ENCODE measurements around the gene C22orf23. TPM values are rescaled to one million over a fixed set of nuclear protein-coding genes. Genes with fewer than 3 reads are reported as not detected.
"Not testable (repeated sequence)": the region's sequence is repeated elsewhere in the genome, so short reads cannot be mapped to it uniquely, and the experiment has no call there.

Gene C22orf23
- total and polyA plus RNA-seq, 2 of the 4 experiments (the other 2 are of a cell fraction): 0.39 to 0.54 TPM

DNA sequence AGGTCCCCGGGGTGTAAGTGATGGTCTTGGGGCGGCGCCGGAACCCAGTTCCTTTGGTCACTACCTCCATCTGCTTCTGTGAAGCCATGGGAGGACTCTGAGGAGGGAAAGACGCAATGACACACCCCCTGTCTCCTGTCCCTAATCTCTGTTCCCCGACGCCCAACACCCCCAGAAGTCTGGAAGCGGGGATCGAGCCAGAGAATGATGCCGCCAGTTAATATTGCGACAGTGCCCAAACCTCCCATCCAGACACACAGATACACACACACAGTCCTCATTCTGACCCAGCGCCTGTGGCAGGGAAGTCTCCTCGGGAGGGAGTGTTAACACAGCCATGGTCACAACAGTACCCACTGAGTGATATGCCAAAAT is 352 bp downstream of the C22orf23 start:
- peak; percentile 84 for TF ChIP-seq CEBPB (IDR thresholded peaks at IDR 0.05; ENCODE audit: low read depth, low read length)
- TF ChIP-seq CTCF (conservative IDR thresholded peaks at IDR 0.05; ENCODE audit: low read depth, low read length): no peak
- Histone ChIP-seq H3K4me2 (ENCODE audit: low read depth, low read length) (peak overlapping the region; percentile 78), H2BK20ac (ENCODE audit: low read depth, low read length) (no peak overlapping the region), H3K9me3 (ENCODE audit: control insufficient read depth, insufficient read depth, low read length) (no peaks in the 10 kb centered on the region), H3K23ac (ENCODE audit: low read depth, low read length) (peak overlapping the region; percentile 80), H2BK15ac (ENCODE audit: low read depth, low read length) (no peak overlapping the region), H3K9me1 (ENCODE audit: insufficient read depth, low read length) (peaks cover 3% of the 10 kb centered on the region), H2AK5ac (ENCODE audit: low read depth, low read length) (peak overlapping the region; percentile 2; the same call in 1 of the 2 replicates), H3K36me3 (ENCODE audit: control insufficient read depth, insufficient read depth, low read length) (peaks cover 14% of the 10 kb centered on the region), H2AK9ac (replicated peaks; ENCODE audit: low read depth, low read length, poor library complexity) (peak overlapping the region; percentile 98), H4K20me1 (ENCODE audit: insufficient read depth, low read length) (no peaks in the 10 kb centered on the region), H3K4me3 (ENCODE audit: insufficient read depth, low read depth, low read length) (peak overlapping the region; percentile 80), H4K8ac (ENCODE audit: low read depth in 2 of 2, low read length in 2 of 2) (peak overlapping the region; percentile 44 to 67; a peak in 3 of 4 replicates), H2BK5ac (ENCODE audit: low read depth, low read length, poor library complexity, severe bottlenecking) (no peak overlapping the region), H3K79me1 (ENCODE audit: low read depth in 1 of 2, low read length in 2 of 2) (peaks cover 18 to 27% of the 10 kb centered on the region in 2 experiments), H4K5ac (ENCODE audit: low read depth, low read length) (peak overlapping the region; percentile 3; the same call in 1 of the 2 replicates), H4K91ac (ENCODE audit: insufficient read depth, low read depth, low read length) (peak overlapping the region; percentile 13; the same call in 1 of the 2 replicates), H3K9ac (ENCODE audit: low read depth, low read length) (peak overlapping the region; percentile 37), H2BK120ac (ENCODE audit: low read depth, low read length) (no peak overlapping the region), H3K14ac (replicated peaks; ENCODE audit: low read depth, low read length) (peak overlapping the region; percentile 23), H3K18ac (ENCODE audit: low read depth, low read length) (no peak overlapping the region), H3K56ac (ENCODE audit: extremely low read depth, insufficient read depth, low read length) (peak overlapping the region; percentile 13; the same call in 1 of the 2 replicates), H3K4ac (ENCODE audit: low read depth, low read length) (peak overlapping the region; percentile 53), H2AFZ (replicated peaks; ENCODE audit: low read length, poor library complexity) (peak overlapping the region; percentile 100), H3K27ac (ENCODE audit: insufficient read depth, low read length) (peak overlapping the region; percentile 1), H3K27me3 (ENCODE audit: control insufficient read depth, insufficient read depth, low read length) (no peaks in the 10 kb centered on the region), H3K4me1 (ENCODE audit: control insufficient read depth, insufficient read depth, low read length) (peaks cover 5% of the 10 kb centered on the region)
- dilution Hi-C loops (cut with HindIII; ENCODE audit: low sequenced_read_pairs, unreplicated experiment) (no loop called here), intact Hi-C loops (cut with micrococcal nuclease) (no loop called here), in situ Hi-C loops (cut with MboI; ENCODE audit: low sequenced_read_pairs) (no loop called here)
- CTCF ChIA-PET: no interaction called here
- no peak for DNase-seq
- peak; percentile 60 for ATAC-seq (ENCODE audit: low read depth)
- POLR2A ChIA-PET (ENCODE audit: unreplicated experiment): no interaction called here
- no CpG with 5 or more reads among the region's 13 CpGs for WGBS, 2 experiments (ENCODE audit: extremely low coverage in 2 of 2, insufficient read length in 1 of 2)
- BruUV-seq (replicated peaks): no TSS peak

- Histone ChIP-seq H3K36me3 (ENCODE audit: control insufficient read depth, insufficient read depth, low read length) (peaks cover 11% of the 10 kb centered on the region), H3K4ac (ENCODE audit: low read depth, low read length) (peak overlapping the region; percentile 53; the same call in 1 of the 2 replicates), H3K4me3 (ENCODE audit: insufficient read depth, low read depth, low read length) (peak overlapping the region; percentile 80), H3K9ac (ENCODE audit: low read depth, low read length) (peak overlapping the region; percentile 37), H3K4me2 (ENCODE audit: low read depth, low read length) (peak overlapping the region; percentile 78), H3K23ac (ENCODE audit: low read depth, low read length) (peak overlapping the region; percentile 80), H3K14ac (replicated peaks; ENCODE audit: low read depth, low read length) (peak overlapping the region; percentile 23; the same call in 1 of the 2 replicates), H2AK9ac (replicated peaks; ENCODE audit: low read depth, low read length, poor library complexity) (peak overlapping the region; percentile 98), H3K79me1 (ENCODE audit: low read depth in 1 of 2, low read length in 2 of 2) (peaks cover 16 to 27% of the 10 kb centered on the region in 2 experiments), H2AFZ (replicated peaks; ENCODE audit: low read length, poor library complexity) (peak overlapping the region; percentile 100), H4K8ac (ENCODE audit: low read depth in 2 of 2, low read length in 2 of 2) (peak overlapping the region; percentile 44 to 67; a peak in 2 of 4 replicates), H4K5ac (ENCODE audit: low read depth, low read length) (0 out of 2 replicates have a peak overlapping the region, but pooled peaks have one; percentile 1), H2AK5ac (ENCODE audit: low read depth, low read length) (0 out of 2 replicates have a peak overlapping the region, but pooled peaks have one; percentile 2)
- ATAC-seq (ENCODE audit: low read depth); H3K27ac ChIP-seq (ENCODE audit: insufficient read depth, low read length); H4K91ac ChIP-seq (ENCODE audit: insufficient read depth, low read depth, low read length); H2BK15ac ChIP-seq (ENCODE audit: low read depth, low read length); H2BK5ac ChIP-seq (ENCODE audit: low read depth, low read length, poor library complexity, severe bottlenecking); in situ Hi-C loops (cut with MboI; ENCODE audit: low sequenced_read_pairs); H3K4me1 ChIP-seq (ENCODE audit: control insufficient read depth, insufficient read depth, low read length); POLR2A ChIA-PET (ENCODE audit: unreplicated experiment); intact Hi-C loops (cut with micrococcal nuclease); dilution Hi-C loops (cut with HindIII; ENCODE audit: low sequenced_read_pairs, unreplicated experiment); H3K56ac ChIP-seq (ENCODE audit: extremely low read depth, insufficient read depth, low read length); BruUV-seq (replicated peaks); H2BK20ac ChIP-seq (ENCODE audit: low read depth, low read length); H3K18ac ChIP-seq (ENCODE audit: low read depth, low read length); H3K9me1 ChIP-seq (ENCODE audit: insufficient read depth, low read length); H3K27me3 ChIP-seq (ENCODE audit: control insufficient read depth, insufficient read depth, low read length); DNase-seq; H3K9me3 ChIP-seq (ENCODE audit: control insufficient read depth, insufficient read depth, low read length); CTCF ChIA-PET; H2BK120ac ChIP-seq (ENCODE audit: low read depth, low read length); H4K20me1 ChIP-seq (ENCODE audit: insufficient read depth, low read length): not testable (repeated sequence)
- WGBS, 2 experiments (ENCODE audit: extremely low coverage in 2 of 2, insufficient read length in 1 of 2): no CpG with 5 or more reads among the region's 20 CpGs
Observed at GRCh38 chr22:37952629-37953028, 772 bp downstream of the C22orf23 start.
